Forelimb muscle (tissue), 1 donor: ENCODE results near the gene PNPLA1. TPM values are rescaled to one million over a fixed set of nuclear protein-coding genes. Genes with fewer than 3 reads are reported as not detected.

Experiments
- DNase-seq: peaks from one replicate; pipeline ENCODE4 v3.0.0-alpha.2; 2013; ENCODE audit warnings: low read depth
- polyA plus RNA-seq: library from polyadenylated mRNA; unstranded; fragments of 120-200 nt; gene quantifications from one replicate; pipeline ENCODE4 v1.2.1, GENCODE V29; 2013; ENCODE audit not compliant: insufficient read length

PNPLA1 gene
- polyA plus RNA-seq, 1 donor = 0.06 TPM

DNA sequence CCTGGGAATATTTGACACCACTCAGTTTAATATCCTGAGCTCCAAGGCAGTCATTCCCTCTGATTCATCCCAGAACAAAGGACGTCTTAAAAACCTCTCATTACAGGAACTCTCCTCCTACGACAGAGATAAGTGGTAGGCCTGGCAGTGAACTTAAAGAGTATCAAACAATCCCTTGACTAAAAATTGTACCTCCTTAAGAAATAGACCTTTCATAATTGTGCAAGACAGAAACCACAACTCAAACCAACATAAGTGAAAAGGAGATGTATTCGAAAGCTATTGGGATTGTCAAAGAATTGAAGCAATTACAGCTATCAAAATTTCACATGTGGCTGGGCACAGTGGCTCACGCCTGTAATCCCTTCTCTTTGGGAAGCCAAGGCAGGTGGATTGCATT lies 86.0 kb downstream of the PNPLA1 start:
- DNase-seq = no peak

- DNase-seq = no peak
These were observed 88.0 kb downstream of the PNPLA1 start for GRCh38 chr6:36357872-36358225.

Other genes with a start within 250 kb of the PNPLA1 start
- gene SLC26A8, start 245.4 kb upstream of the PNPLA1 start, polyA plus RNA-seq = 0.22 TPM
- gene MAPK14, start 242.3 kb upstream of the PNPLA1 start, polyA plus RNA-seq = 34.0 TPM
- 6.8 TPM for gene MAPK13, start 139.5 kb upstream of the PNPLA1 start, polyA plus RNA-seq
- 24.4 TPM for gene BRPF3, start 73.3 kb upstream of the PNPLA1 start, polyA plus RNA-seq
- 0.09 TPM for gene BNIP5, start 66.8 kb downstream of the PNPLA1 start, polyA plus RNA-seq
- gene ETV7, start 117.6 kb downstream of the PNPLA1 start, polyA plus RNA-seq = not detected
- gene PXT1, start 172.8 kb downstream of the PNPLA1 start, polyA plus RNA-seq = 0.08 TPM
- 38.6 TPM for gene KCTD20, start 172.9 kb downstream of the PNPLA1 start, polyA plus RNA-seq